HUES6 (cell line): Measurements from ENCODE around the gene CD8A.

Experiments used
- H3K27ac ChIP-seq: 2 replicates; pipeline ENCODE4 v1.7.0; 2013; ENCODE audit warnings: low read depth, mild to moderate bottlenecking, low read length, inconsistent platforms
- H3K27me3 ChIP-seq: 2 replicates; pipeline ENCODE4 v1.6.1; 2013; ENCODE audit warnings: low read length; ENCODE audit not compliant: control insufficient read depth, insufficient read depth
- H3K36me3 ChIP-seq: 2 replicates; pipeline ENCODE4 v1.6.1; 2013; ENCODE audit warnings: low read length; ENCODE audit not compliant: control insufficient read depth, insufficient read depth
- H3K4me1 ChIP-seq: 2 replicates; pipeline ENCODE4 v1.6.1; 2013; ENCODE audit warnings: low read length; ENCODE audit not compliant: control insufficient read depth, insufficient read depth
- H3K4me3 ChIP-seq: 2 replicates; pipeline ENCODE4 v1.5.1; 2013; ENCODE audit warnings: low read depth, low read length
- H3K9ac ChIP-seq: one replicate; pipeline ENCODE4 v1.6.1; 2013; ENCODE audit warnings: mild to moderate bottlenecking, low read length
- H3K9me3 ChIP-seq: 2 replicates; pipeline ENCODE4 v1.6.1; 2013; ENCODE audit warnings: low read depth, low read length; ENCODE audit not compliant: control insufficient read depth, insufficient read depth

The CD8A gene

GRCh38 chr2:86774862-86775261 is 15.9 kb downstream of the CD8A start:
- peaks cover 57% of the 10 kb centered on the region for H3K36me3 ChIP-seq
- H3K9me3 ChIP-seq: no peaks in the 10 kb centered on the region
- H3K4me3 ChIP-seq: no peak overlapping the region

GRCh38 chr2:86772611-86773010 is 18.1 kb downstream of the CD8A start:
- no peaks in the 10 kb centered on the region for H3K9me3 ChIP-seq
- H3K36me3 ChIP-seq: peaks cover 72% of the 10 kb centered on the region
- H3K27ac ChIP-seq: no peak overlapping the region
- H3K9ac ChIP-seq: no peak overlapping the region
- H3K27me3 ChIP-seq: no peaks in the 10 kb centered on the region
- H3K4me3 ChIP-seq: no peak overlapping the region
- no peaks in the 10 kb centered on the region for H3K4me1 ChIP-seq

More at GRCh38 chr2:86774862-86775261, 15.9 kb downstream of the CD8A start:
- Histone ChIP-seq H3K27me3 (no peaks in the 10 kb centered on the region), H3K27ac (no peak overlapping the region), H3K9ac (no peak overlapping the region), H3K4me1 (no peaks in the 10 kb centered on the region)

- peaks cover 75% of the 10 kb centered on the region for H3K36me3 ChIP-seq
- no peak overlapping the region for H3K4me3 ChIP-seq
Observed at GRCh38 chr2:86770816-86771301, 19.9 kb downstream of the CD8A start.

GRCh38 chr2:86769838-86770237 is 20.9 kb downstream of the CD8A start:
- Histone ChIP-seq H3K4me1 (no peaks in the 10 kb centered on the region), H3K27ac (no peak overlapping the region), H3K9me3 (no peaks in the 10 kb centered on the region), H3K4me3 (no peak overlapping the region), H3K27me3 (no peaks in the 10 kb centered on the region), H3K36me3 (peaks cover 74% of the 10 kb centered on the region), H3K9ac (no peak overlapping the region)

More at GRCh38 chr2:86770816-86771301, 19.9 kb downstream of the CD8A start:
- Histone ChIP-seq H3K4me1 (no peaks in the 10 kb centered on the region), H3K9ac (no peak overlapping the region), H3K27me3 (no peaks in the 10 kb centered on the region), H3K27ac (no peak overlapping the region), H3K9me3 (no peaks in the 10 kb centered on the region)

- peaks cover 3% of the 10 kb centered on the region; the same call in 1 of the 2 replicates for H3K4me1 ChIP-seq
- peaks cover 61% of the 10 kb centered on the region for H3K36me3 ChIP-seq
- no peaks in the 10 kb centered on the region for H3K9me3 ChIP-seq
Observed at GRCh38 chr2:86768189-86768949, 22.3 kb downstream of the CD8A start.

GRCh38 chr2:86765310-86765695 is 25.4 kb downstream of the CD8A start:
- no peak overlapping the region for H3K4me3 ChIP-seq
- peaks cover 34% of the 10 kb centered on the region for H3K36me3 ChIP-seq
- H3K27me3 ChIP-seq: no peaks in the 10 kb centered on the region
- H3K27ac ChIP-seq: no peak overlapping the region
- no peak overlapping the region for H3K9ac ChIP-seq
- H3K9me3 ChIP-seq: no peaks in the 10 kb centered on the region
- H3K4me1 ChIP-seq: peaks cover 3% of the 10 kb centered on the region; the same call in 1 of the 2 replicates

More at GRCh38 chr2:86768189-86768949, 22.3 kb downstream of the CD8A start:
- Histone ChIP-seq H3K4me3 (no peak overlapping the region), H3K9ac (no peak overlapping the region), H3K27me3 (no peaks in the 10 kb centered on the region), H3K27ac (no peak overlapping the region)

- H3K4me3 ChIP-seq: no peak overlapping the region
Observed at GRCh38 chr2:86764661-86765309, 25.9 kb downstream of the CD8A start.

GRCh38 chr2:86760371-86760770 is 30.3 kb downstream of the CD8A start:
- Histone ChIP-seq H3K9ac (no peak overlapping the region), H3K27ac (no peak overlapping the region), H3K4me1 (peaks cover 3% of the 10 kb centered on the region; the same call in 1 of the 2 replicates), H3K36me3 (peaks cover 18% of the 10 kb centered on the region), H3K27me3 (no peaks in the 10 kb centered on the region), H3K4me3 (no peak overlapping the region), H3K9me3 (no peaks in the 10 kb centered on the region)

More at GRCh38 chr2:86764661-86765309, 25.9 kb downstream of the CD8A start:
- Histone ChIP-seq H3K27ac (no peak overlapping the region), H3K9ac (no peak overlapping the region), H3K9me3 (no peaks in the 10 kb centered on the region), H3K27me3 (no peaks in the 10 kb centered on the region), H3K36me3 (peaks cover 30% of the 10 kb centered on the region), H3K4me1 (peaks cover 3% of the 10 kb centered on the region; the same call in 1 of the 2 replicates)

- Histone ChIP-seq H3K9me3 (no peaks in the 10 kb centered on the region), H3K27ac (0 out of 2 replicates have a peak overlapping the region, but pooled peaks have one; percentile 12), H3K9ac (no peak overlapping the region), H3K36me3 (peaks cover 23% of the 10 kb centered on the region), H3K4me1 (no peaks in the 10 kb centered on the region), H3K4me3 (no peak overlapping the region), H3K27me3 (no peaks in the 10 kb centered on the region)
Observed at GRCh38 chr2:86758405-86758804, 32.3 kb downstream of the CD8A start.

GRCh38 chr2:86753606-86754005 is 37.1 kb downstream of the CD8A start:
- Histone ChIP-seq H3K4me3 (no peak overlapping the region), H3K36me3 (peaks cover 45% of the 10 kb centered on the region), H3K9me3 (peaks cover 8% of the 10 kb centered on the region; the same call in 1 of the 2 replicates), H3K27me3 (no peaks in the 10 kb centered on the region), H3K27ac (no peak overlapping the region), H3K9ac (no peak overlapping the region), H3K4me1 (no peaks in the 10 kb centered on the region)

GRCh38 chr2:86752934-86753333 is 37.8 kb downstream of the CD8A start:
- H3K9ac ChIP-seq: no peak overlapping the region
- peaks cover 8% of the 10 kb centered on the region; the same call in 1 of the 2 replicates for H3K9me3 ChIP-seq
- no peak overlapping the region for H3K4me3 ChIP-seq
- H3K27ac ChIP-seq: no peak overlapping the region
- H3K4me1 ChIP-seq: no peaks in the 10 kb centered on the region
- H3K27me3 ChIP-seq: no peaks in the 10 kb centered on the region
- H3K36me3 ChIP-seq: peaks cover 45% of the 10 kb centered on the region
